HEK293 (cell line): ENCODE results near the gene SPDYE4.

Experiments used
- CTCF ChIA-PET: fragments of 350-600 bp; formaldehyde crosslinking; extraction: SDS; loops from one replicate; lab custom pipeline; 2021; ENCODE audit warnings: antibody characterized with exemption; lab: Yijun Ruan, JAX
- POLR2A ChIA-PET: fragments of 300-600 bp; formaldehyde crosslinking; extraction: SDS; loops from one replicate; lab custom pipeline; 2020; ENCODE audit warnings: antibody characterized with exemption, inconsistent platforms; lab: Yijun Ruan, JAX
- H3K27ac ChIP-seq: fragments of 200-500 bp; sonication (Bioruptor generic); 2 replicates; pipeline ENCODE4 v1.5.1; 2014; ENCODE audit warnings: low read depth, low read length, control low read depth, inconsistent platforms; ENCODE audit errors: extremely low read depth
- H3K36me3 ChIP-seq, 2 experiments: fragments of 200-500 bp in 1 of 2; sonication (Bioruptor generic) in 1 of 2; 1 replicate in 1 of 2; 2 replicates in 1 of 2; pipeline ENCODE4 v1.5.1; 2014 to 2017; ENCODE audit warnings: inconsistent platforms in 2 of 2, low read length in 2 of 2; ENCODE audit not compliant: control insufficient read depth in 2 of 2, insufficient read depth in 1 of 2
- H3K4me1 ChIP-seq: fragments of 200-500 bp; sonication (Bioruptor generic); 2 replicates; pipeline ENCODE4 v1.5.1; 2014; ENCODE audit warnings: mild to moderate bottlenecking, low read length, inconsistent platforms; ENCODE audit not compliant: control insufficient read depth, insufficient read depth
- H3K4me3 ChIP-seq: 2 replicates; pipeline ENCODE4 v1.5.1; 2011; ENCODE audit warnings: low read depth, mild to moderate bottlenecking, control low read depth, low read length, moderate library complexity
- H3K9me3 ChIP-seq: fragments of 200-500 bp; sonication (Bioruptor generic); 2 replicates; pipeline ENCODE4 v1.5.1; 2014; ENCODE audit warnings: low read depth, low read length, inconsistent platforms; ENCODE audit not compliant: control insufficient read depth, insufficient read depth
- IKZF3 ChIP-seq: fragments of 450-650 bp; IDR thresholded peaks from 2 replicates; pipeline ENCODE4 v1.5.0; 2018; ENCODE audit warnings: missing biosample characterization, mild to moderate bottlenecking, missing genetic modification characterization, moderate library complexity
- KLF1 ChIP-seq: fragments of 450-650 bp; formaldehyde crosslinking; IDR thresholded peaks from 2 replicates; pipeline ENCODE4 v1.5.1; 2016; ENCODE audit warnings: missing biosample characterization, missing genetic modification characterization
- KLF9 ChIP-seq: fragments of 450-650 bp; formaldehyde crosslinking; IDR thresholded peaks from 2 replicates; pipeline ENCODE4 v1.5.1; 2016; ENCODE audit warnings: missing biosample characterization, missing genetic modification characterization, low read depth
- MZF1 ChIP-seq: fragments of 450-650 bp; formaldehyde crosslinking; IDR thresholded peaks from 2 replicates; pipeline ENCODE4 v1.5.1; 2017; ENCODE audit warnings: missing biosample characterization, missing genetic modification characterization, borderline replicate concordance
- SP2 ChIP-seq: fragments of 450-650 bp; formaldehyde crosslinking; IDR thresholded peaks from 2 replicates; pipeline ENCODE4 v1.5.1; 2016; ENCODE audit warnings: missing biosample characterization, missing genetic modification characterization
- ZBTB48 ChIP-seq: fragments of 450-650 bp; formaldehyde crosslinking; IDR thresholded peaks from 2 replicates; pipeline ENCODE4 v1.5.1; 2016; ENCODE audit warnings: missing biosample characterization, missing genetic modification characterization
- ZNF2 ChIP-seq: fragments of 450-650 bp; formaldehyde crosslinking; IDR thresholded peaks from 2 replicates; pipeline ENCODE4 v1.5.1; 2016; ENCODE audit warnings: missing biosample characterization, missing genetic modification characterization
- ZNF239 ChIP-seq: fragments of 450-650 bp; formaldehyde crosslinking; IDR thresholded peaks from 2 replicates; pipeline ENCODE4 v1.5.1; 2016; ENCODE audit warnings: missing biosample characterization, missing genetic modification characterization
- ZNF473 ChIP-seq: fragments of 450-650 bp; formaldehyde crosslinking; IDR thresholded peaks from 2 replicates; pipeline ENCODE4 v1.5.1; 2017; ENCODE audit warnings: missing biosample characterization, missing genetic modification characterization
- ZNF544 ChIP-seq: fragments of 450-650 bp; formaldehyde crosslinking; IDR thresholded peaks from 2 replicates; pipeline ENCODE4 v1.5.0; 2017; ENCODE audit warnings: missing biosample characterization, missing genetic modification characterization
- ZNF555 ChIP-seq: fragments of 450-650 bp; formaldehyde crosslinking; conservative IDR thresholded peaks from 2 replicates; pipeline ENCODE4 v1.5.1; 2017; ENCODE audit warnings: missing biosample characterization, mild to moderate bottlenecking, missing genetic modification characterization, inconsistent platforms
- ZNF561 ChIP-seq: fragments of 450-650 bp; IDR thresholded peaks from 2 replicates; pipeline ENCODE4 v1.5.1; 2018; ENCODE audit warnings: missing biosample characterization, missing genetic modification characterization, borderline replicate concordance
- ZNF600 ChIP-seq: fragments of 450-650 bp; formaldehyde crosslinking; IDR thresholded peaks from 2 replicates; pipeline ENCODE4 v1.5.1; 2016; ENCODE audit warnings: missing biosample characterization, missing genetic modification characterization
- ZNF626 ChIP-seq: fragments of 450-650 bp; sonication (Bioruptor Pico); formaldehyde crosslinking; IDR thresholded peaks from 2 replicates; pipeline ENCODE4 v1.5.1; 2018; ENCODE audit warnings: missing biosample characterization, missing genetic modification characterization, inconsistent platforms
- ZNF654 ChIP-seq: fragments of 450-650 bp; formaldehyde crosslinking; IDR thresholded peaks from 2 replicates; pipeline ENCODE4 v1.5.1; 2016; ENCODE audit warnings: low read depth, missing biosample characterization, missing genetic modification characterization
- TF ChIP-seq, protein P1 (sequence below): fragments of 450-650 bp; formaldehyde crosslinking; IDR thresholded peaks from 2 replicates; pipeline ENCODE4 v1.5.1; 2016; ENCODE audit warnings: missing biosample characterization, missing genetic modification characterization
- TF ChIP-seq, protein P2 (sequence below): fragments of 450-650 bp; formaldehyde crosslinking; IDR thresholded peaks from 2 replicates; pipeline ENCODE4 v1.5.1; 2016; ENCODE audit warnings: missing biosample characterization, missing genetic modification characterization
- TF ChIP-seq, protein P3 (sequence below): sonication (generic); formaldehyde crosslinking; IDR thresholded peaks from 2 replicates; pipeline ENCODE4 v1.8.1; 2022; ENCODE audit warnings: mild to moderate bottlenecking, moderate library complexity, missing genetic modification reagents
- TF ChIP-seq, protein P4 (sequence below): fragments of 450-650 bp; formaldehyde crosslinking; IDR thresholded peaks from 2 replicates; pipeline ENCODE4 v1.5.1; 2016; ENCODE audit warnings: missing biosample characterization, missing genetic modification characterization

The SPDYE4 gene

GRCh38 chr17:8789743-8790142 is 31.4 kb upstream of the SPDYE4 start:
- CTCF ChIA-PET: interaction anchor here (0.6 to 0.8 kb wide), 3 partner anchors 13 to 940 kb away, joined by 3 to 4 read pairs (median 4); no protein-coding TSS in a partner anchor
- POLR2A ChIA-PET: no interaction called here
- Histone ChIP-seq H3K36me3 (no peaks in the 10 kb centered on the region), H3K9me3 (no peaks in the 10 kb centered on the region), H3K4me1 (no peaks in the 10 kb centered on the region), H3K4me3 (no peak overlapping the region), H3K27ac (no peak overlapping the region)
- TF ChIP-seq KLF1 (tag by site-specific recombination) (no peak), SP2 (tag by site-specific recombination) (no peak), ZNF473 (tag by site-specific recombination) (no peak), ZNF544 (no peak), ZNF555 (no peak), ZNF561 (tag by site-specific recombination) (no peak)
- TF ChIP-seq, protein P1, sequence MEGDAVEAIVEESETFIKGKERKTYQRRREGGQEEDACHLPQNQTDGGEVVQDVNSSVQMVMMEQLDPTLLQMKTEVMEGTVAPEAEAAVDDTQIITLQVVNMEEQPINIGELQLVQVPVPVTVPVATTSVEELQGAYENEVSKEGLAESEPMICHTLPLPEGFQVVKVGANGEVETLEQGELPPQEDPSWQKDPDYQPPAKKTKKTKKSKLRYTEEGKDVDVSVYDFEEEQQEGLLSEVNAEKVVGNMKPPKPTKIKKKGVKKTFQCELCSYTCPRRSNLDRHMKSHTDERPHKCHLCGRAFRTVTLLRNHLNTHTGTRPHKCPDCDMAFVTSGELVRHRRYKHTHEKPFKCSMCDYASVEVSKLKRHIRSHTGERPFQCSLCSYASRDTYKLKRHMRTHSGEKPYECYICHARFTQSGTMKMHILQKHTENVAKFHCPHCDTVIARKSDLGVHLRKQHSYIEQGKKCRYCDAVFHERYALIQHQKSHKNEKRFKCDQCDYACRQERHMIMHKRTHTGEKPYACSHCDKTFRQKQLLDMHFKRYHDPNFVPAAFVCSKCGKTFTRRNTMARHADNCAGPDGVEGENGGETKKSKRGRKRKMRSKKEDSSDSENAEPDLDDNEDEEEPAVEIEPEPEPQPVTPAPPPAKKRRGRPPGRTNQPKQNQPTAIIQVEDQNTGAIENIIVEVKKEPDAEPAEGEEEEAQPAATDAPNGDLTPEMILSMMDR (tag by site-specific recombination): no peak
- TF ChIP-seq, protein P2, sequence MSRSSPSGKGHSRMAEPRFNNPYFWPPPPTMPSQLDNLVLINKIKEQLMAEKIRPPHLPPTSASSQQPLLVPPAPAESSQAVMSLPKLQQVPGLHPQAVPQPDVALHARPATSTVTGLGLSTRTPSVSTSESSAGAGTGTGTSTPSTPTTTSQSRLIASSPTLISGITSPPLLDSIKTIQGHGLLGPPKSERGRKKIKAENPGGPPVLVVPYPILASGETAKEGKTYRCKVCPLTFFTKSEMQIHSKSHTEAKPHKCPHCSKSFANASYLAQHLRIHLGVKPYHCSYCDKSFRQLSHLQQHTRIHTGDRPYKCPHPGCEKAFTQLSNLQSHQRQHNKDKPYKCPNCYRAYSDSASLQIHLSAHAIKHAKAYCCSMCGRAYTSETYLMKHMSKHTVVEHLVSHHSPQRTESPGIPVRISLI: no peak

DNA sequence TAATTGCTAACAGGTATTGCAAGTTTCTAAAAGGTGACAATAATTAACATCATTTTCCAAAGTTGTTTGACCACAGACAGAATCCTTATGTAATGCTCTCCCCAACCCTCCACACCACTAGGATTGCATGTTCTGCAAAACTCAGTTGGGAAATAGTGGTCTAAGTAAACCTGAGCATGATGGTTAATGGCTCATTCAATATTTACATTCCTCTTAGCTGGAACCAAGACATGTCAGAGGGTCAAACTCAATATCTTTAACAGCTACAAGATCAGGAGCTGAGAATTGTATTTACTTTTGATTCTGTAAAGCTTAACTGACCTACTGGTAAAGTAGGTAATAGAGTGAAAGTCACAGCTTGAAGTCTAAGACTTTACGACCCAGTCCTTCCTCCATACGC is 30.7 kb upstream of the SPDYE4 start:
- H3K9me3 ChIP-seq: no peaks in the 10 kb centered on the region
- TF ChIP-seq KLF9: no peak
- TF ChIP-seq ZNF239 (tag by site-specific recombination): no peak
- no peak for TF ChIP-seq ZNF626 (tag by site-specific recombination)
- TF ChIP-seq, all 188 proteins: peak for 0
- H3K4me3 ChIP-seq: no peak overlapping the region
- CTCF ChIA-PET: interaction anchor here (0.6 kb wide), 1 partner anchor 941 kb away, joined by 3 read pairs; no protein-coding TSS in a partner anchor
- no peaks in the 10 kb centered on the region for H3K36me3 ChIP-seq
- POLR2A ChIA-PET: no interaction called here
- H3K27ac ChIP-seq: no peak overlapping the region
- H3K4me1 ChIP-seq: no peaks in the 10 kb centered on the region

GRCh38 chr17:8785547-8786413 is 27.4 kb upstream of the SPDYE4 start:
- POLR2A ChIA-PET: interaction anchor here (0.6 to 1.2 kb wide), 2 partner anchors 409 to 873 kb away, joined by 3 read pairs; partner anchors contain the start of gene KRABD2
- H3K4me3 ChIP-seq: no peak overlapping the region
- H3K9me3 ChIP-seq: no peaks in the 10 kb centered on the region; the same call in 1 of the 2 replicates
- CTCF ChIA-PET: interaction anchor here (0.6 to 5.0 kb wide), 57 partner anchors 9 to 728 kb away, joined by 3 to 72 read pairs (median 4); partner anchors contain the start of genes KRABD2 and MFSD6L
- TF ChIP-seq MZF1 (peak; percentile 98), ZNF654 (tag by site-specific recombination) (peak; percentile 80), ZNF600 (tag by site-specific recombination) (peak; percentile 28; the same call in 1 of the 2 replicates), ZBTB48 (tag by site-specific recombination) (0 out of 2 replicates have a peak, but pooled peaks have one; percentile 50), IKZF3 (tag by site-specific recombination) (peak; percentile 46; the same call in 1 of the 2 replicates), ZNF2 (tag by site-specific recombination) (0 out of 2 replicates have a peak, but pooled peaks have one; percentile 36)
- TF ChIP-seq, protein P3, sequence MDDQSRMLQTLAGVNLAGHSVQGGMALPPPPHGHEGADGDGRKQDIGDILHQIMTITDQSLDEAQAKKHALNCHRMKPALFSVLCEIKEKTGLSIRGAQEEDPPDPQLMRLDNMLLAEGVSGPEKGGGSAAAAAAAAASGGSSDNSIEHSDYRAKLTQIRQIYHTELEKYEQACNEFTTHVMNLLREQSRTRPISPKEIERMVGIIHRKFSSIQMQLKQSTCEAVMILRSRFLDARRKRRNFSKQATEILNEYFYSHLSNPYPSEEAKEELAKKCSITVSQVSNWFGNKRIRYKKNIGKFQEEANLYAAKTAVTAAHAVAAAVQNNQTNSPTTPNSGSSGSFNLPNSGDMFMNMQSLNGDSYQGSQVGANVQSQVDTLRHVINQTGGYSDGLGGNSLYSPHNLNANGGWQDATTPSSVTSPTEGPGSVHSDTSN (CRISPR knock-in tag): no peak
- TF ChIP-seq, protein P4, sequence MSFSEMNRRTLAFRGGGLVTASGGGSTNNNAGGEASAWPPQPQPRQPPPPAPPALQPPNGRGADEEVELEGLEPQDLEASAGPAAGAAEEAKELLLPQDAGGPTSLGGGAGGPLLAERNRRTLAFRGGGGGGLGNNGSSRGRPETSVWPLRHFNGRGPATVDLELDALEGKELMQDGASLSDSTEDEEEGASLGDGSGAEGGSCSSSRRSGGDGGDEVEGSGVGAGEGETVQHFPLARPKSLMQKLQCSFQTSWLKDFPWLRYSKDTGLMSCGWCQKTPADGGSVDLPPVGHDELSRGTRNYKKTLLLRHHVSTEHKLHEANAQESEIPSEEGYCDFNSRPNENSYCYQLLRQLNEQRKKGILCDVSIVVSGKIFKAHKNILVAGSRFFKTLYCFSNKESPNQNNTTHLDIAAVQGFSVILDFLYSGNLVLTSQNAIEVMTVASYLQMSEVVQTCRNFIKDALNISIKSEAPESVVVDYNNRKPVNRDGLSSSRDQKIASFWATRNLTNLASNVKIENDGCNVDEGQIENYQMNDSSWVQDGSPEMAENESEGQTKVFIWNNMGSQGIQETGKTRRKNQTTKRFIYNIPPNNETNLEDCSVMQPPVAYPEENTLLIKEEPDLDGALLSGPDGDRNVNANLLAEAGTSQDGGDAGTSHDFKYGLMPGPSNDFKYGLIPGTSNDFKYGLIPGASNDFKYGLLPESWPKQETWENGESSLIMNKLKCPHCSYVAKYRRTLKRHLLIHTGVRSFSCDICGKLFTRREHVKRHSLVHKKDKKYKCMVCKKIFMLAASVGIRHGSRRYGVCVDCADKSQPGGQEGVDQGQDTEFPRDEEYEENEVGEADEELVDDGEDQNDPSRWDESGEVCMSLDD (tag by site-specific recombination): no peak
- TF ChIP-seq, protein P1 (tag by site-specific recombination): peak; percentile 75
- H3K36me3 ChIP-seq: no peaks in the 10 kb centered on the region
- H3K27ac ChIP-seq: no peak overlapping the region
- H3K4me1 ChIP-seq: no peaks in the 10 kb centered on the region
